ENCODE results near the gene AKIRIN2.
"Not testable (repeated sequence)": the region's sequence is repeated elsewhere in the genome, so short reads cannot be mapped to it uniquely, and the experiment has no call there.

Gene AKIRIN2

DNA sequence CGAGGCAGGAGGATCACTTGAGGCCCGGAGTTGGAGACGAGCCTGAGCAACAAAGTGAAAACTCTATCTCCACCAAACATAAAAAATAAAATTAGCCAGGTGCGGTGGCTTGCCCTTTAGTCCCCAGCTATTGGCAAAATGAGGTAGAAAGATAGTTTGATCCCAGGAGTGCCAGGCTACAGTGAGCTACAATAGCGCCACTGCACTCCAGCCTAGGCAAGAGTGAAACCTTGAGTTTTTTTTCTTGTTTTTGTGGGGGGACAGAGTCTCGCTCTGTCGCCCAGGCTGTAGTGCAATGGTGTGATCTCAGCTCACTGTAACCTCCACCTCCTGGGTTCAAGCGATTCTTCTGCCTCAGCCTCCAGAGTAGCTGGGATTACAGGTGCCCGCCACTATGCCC lies 14.1 kb downstream of the AKIRIN2 start:
- in situ Hi-C loops (cut with MboI; ENCODE audit: low sequenced_read_pairs): not testable (repeated sequence)

DNA sequence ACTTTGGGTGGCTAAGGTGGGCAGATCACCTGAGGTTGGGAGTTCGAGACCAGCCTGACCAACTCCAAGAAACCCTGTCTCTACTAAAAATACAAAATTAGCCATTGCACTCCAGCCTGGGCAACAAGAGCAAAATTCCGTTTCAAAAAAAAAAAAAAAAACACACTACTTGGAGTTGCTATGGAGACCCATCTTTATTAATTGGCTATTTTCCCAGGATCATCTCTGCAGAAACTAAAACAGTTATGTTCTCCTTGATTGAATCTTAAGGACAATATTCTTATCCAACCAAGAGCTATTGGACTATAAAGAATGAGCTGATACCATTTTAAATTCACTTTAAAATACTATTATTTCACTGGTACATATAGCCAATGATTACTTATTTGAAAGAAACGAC lies 14.7 kb downstream of the AKIRIN2 start:
- in situ Hi-C loops (cut with MboI; ENCODE audit: low sequenced_read_pairs): no loop called here

DNA sequence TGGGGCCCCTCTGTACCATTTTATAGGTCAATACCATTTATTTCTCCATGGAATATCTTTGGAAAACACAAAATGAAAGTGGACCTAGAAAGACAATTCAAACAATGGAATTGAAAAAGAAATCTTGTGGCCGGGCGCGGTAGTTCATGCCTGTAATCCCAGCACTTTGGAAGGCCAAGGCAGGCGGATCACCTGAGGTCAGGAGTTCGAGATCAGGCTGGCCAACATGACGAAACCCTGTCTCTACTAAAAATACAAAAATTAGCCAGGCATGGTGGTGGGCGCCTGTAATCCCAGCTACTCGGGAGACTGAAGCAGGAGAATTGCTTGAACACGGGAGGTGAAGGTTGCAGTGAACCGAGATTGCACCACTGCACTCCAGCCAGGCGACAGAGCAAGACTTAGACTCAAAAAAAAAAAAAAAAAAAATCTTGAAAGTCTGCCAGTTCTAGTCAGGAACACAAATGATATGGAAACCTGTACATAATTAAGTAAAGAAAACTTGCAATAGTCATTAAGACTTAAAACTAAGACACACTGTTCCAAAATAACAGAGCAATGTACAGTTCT lies 15.3 kb downstream of the AKIRIN2 start:
- in situ Hi-C loops (cut with MboI; ENCODE audit: low sequenced_read_pairs): not testable (repeated sequence)

DNA sequence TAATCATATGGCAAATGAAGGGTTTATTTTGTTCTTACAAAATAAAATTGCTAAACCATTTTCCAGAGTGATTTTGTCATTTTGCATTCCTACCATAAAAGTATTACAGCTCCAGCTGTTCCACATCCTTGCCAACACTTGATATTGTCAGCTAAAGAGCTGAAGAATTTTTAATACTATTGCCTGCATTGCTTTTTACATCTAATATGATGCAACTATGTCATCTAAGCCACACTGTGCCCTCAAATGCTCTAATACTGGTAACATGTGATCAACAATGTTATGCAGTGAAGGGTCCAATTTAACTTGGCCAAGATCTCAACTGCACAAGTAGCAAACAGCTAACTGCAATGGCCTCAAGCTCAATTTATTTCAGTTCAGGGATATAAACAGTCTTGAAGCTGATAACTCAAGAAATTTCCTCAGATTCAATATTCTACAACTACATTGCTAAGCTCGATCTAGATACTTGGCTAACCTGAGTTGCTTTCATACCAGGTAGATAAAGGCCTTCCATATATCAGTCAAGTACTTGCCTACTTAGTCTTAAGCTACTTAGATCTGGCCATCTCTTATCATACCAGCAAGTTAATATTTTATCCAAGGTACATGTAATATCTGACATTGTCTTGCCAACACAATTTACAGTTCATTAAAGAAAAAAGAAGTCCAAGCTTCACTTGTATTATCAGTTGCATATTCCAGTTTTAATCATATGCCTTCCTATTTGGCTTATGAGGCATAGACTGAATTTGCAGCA lies 17.0 kb downstream of the AKIRIN2 start:
- in situ Hi-C loops (cut with MboI; ENCODE audit: low sequenced_read_pairs): no loop called here

DNA sequence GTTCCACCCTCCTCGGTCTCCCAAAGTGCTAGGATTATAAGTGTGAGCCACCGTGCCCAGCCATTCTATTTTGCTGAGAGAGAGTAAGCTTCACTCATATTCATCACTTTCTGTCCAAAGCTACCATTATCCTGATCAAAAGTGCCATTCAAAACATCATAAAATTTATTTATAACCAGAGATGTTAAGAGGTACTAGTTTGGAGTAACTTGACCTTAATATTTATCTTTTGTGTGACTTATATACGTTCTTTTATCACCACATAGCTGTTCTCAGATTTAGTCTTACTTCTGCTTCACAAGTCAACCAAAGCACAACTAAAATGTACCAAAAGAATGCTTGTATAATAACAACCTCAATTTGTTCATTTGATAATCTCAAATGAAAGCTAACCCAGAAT lies 18.1 kb downstream of the AKIRIN2 start:
- in situ Hi-C loops (cut with MboI; ENCODE audit: low sequenced_read_pairs): no loop called here

DNA sequence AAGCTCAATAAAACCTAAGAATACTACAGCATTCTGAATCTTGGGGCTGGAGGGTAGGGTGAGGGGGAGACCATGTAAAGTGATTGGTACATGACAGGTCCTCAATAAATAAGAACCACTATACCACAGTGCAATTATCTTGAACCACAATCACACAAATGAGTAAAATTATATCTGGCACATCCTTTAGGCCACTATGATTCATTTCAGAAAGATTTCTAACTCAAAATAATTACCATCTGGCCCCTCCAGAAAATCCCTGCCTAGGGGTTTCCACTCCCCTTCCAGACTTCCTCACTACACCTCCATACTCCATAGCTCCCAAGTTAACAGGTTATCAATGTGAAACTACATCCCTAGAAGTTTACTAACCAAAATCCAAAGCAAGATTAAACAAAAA lies 19.7 kb downstream of the AKIRIN2 start:
- in situ Hi-C loops (cut with MboI; ENCODE audit: low sequenced_read_pairs): no loop called here

DNA sequence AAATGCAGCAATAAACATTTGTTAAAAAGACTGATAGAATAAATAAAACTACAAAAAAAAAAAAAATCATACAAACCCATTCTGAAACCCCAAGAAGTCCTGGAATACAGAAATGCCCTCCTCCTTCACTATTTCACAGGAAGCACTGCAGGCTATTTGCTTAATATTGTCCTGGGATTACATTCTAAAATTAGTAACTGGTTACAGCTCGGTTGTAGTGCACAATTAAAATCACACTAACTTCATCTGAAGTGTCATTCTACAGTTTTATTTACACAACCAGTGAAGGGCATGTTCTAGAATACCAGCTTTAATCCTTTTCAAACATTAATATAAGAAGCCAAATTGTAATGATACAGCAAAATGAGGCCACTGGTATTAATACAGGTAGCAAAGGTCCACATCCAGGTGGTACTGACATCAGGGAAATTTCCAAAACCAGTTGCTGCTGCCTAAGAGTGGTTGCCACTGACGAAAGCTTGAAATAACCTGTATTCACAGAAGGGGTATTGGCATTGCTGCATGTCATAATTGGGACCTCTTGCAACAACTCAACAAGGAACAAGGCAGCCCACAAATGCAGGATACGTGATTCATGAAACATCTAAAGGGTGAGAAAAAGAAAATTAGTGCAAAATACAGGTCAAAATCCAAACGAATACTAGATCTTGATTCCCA lies 26.9 kb downstream of the AKIRIN2 start:
- in situ Hi-C loops (cut with MboI; ENCODE audit: low sequenced_read_pairs): no loop called here

DNA sequence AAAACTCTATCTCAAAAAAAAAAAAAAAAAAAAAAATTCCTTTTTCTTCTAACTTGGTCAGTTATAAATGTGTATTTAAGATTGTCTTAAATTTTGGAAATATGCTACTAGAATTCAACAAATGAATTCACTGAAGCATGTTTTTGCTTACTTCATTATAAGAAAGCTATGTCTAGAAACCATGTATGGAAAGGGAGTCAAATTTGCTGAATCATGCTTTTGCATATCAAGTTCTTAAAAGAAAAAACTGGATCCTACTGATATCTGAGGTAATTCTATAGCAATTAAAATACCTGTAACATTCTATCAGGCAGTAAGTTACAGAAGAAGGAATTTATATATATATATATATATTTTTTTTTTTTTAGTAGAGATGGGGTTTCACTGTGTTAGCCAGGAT lies 27.7 kb downstream of the AKIRIN2 start:
- in situ Hi-C loops (cut with MboI; ENCODE audit: low sequenced_read_pairs): no loop called here

DNA sequence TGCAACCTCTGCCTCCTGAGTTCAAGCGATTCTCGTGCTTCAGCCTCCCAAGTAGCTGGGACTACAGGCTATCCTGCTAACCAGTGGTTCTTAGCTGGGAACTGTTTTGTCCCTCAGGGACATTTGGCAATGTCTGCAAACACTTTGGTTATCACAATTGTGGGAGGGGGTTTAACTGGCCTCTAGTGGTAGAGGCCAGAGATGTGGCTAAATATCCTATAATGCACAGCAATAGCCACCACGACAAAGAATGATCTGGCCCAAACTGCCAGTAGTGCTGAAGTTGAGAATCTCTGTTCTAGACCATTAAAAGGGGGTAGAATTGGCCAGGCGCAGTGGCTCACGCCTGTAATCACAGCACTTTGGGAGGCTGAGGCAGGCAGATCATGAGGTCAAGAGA lies 28.8 kb downstream of the AKIRIN2 start:
- in situ Hi-C loops (cut with MboI; ENCODE audit: low sequenced_read_pairs): no loop called here

DNA sequence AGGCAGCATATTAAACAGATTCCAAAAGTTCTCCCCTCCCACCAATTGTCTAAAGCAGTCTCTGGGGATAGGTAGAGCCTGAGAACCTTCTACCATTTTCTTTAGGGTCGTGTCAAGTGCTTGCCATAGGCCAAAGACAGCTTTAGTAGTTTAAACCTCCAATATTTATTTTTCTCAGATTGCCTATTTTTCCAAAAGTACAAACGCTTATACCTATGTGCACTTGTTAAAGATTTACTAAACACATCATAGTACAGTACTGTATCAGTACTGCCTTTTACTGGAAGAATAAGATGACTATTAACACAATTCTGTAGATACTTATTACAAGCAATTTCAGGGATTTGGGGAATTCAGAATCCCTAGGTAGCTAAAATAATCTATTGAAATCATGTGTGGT lies 29.4 kb downstream of the AKIRIN2 start:
- in situ Hi-C loops (cut with MboI; ENCODE audit: low sequenced_read_pairs): no loop called here

DNA sequence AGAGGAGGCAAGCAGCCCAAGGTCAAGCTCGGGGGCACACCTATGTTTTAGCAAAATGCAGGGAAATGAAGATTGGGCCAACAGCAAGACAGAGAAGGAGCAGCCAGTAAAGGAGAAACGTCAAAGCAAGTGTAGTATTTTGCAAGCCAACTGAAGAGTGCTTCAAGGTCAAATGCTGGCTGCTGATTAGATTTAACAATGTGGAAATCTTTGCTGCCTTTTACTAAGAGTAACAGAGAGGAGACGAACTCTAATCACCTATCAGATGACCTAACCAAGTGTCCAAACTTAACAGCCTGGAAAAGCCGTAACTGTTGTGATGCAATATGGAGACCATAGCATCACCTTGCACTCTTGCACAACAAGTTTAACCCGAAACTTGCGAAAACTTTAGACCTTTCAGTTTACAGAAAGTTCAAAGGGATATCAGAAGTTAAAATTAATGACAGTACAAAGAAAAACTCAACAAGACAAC lies 30.4 kb downstream of the AKIRIN2 start:
- in situ Hi-C loops (cut with MboI; ENCODE audit: low sequenced_read_pairs): no loop called here

DNA sequence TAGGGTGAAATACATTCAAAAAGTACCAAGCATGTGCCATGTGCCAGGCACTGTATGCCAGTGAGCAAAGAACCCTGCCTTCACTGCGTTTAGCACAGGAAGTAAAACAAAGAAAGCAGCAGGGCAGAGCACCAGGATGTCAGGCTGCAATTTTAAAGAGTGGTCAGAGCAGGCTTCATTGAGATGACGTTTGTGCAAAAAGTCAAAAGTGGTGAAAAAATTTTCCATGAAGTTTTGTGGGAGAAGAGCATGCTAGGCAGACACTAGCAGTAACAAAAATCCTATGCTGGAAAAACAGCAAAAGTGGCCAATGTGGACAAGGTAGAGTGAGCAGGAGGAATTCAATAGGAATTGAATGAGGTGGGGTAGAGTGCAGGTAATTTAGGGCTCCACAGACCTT lies 31.3 kb downstream of the AKIRIN2 start:
- in situ Hi-C loops (cut with MboI; ENCODE audit: low sequenced_read_pairs): no loop called here

DNA sequence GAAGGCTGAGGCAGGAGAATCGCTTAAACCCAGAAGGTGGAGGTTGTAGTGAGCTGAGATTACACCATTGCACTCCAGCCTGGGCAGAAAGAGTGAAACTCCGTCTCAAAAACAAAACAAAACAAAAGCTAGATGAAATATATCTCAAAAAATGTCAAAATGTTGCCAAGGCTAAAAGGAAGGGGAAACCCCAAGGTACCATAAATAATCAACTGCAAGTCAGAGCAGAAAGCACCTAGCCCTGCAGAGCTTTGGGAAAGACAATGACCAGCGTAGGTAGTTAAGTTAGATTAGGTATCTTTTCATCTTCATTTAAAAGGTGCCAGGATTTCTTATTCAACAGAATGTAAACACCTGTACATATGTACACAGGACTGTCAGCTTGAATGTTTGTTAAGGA lies 33.0 kb downstream of the AKIRIN2 start:
- in situ Hi-C loops (cut with MboI; ENCODE audit: low sequenced_read_pairs): no loop called here

DNA sequence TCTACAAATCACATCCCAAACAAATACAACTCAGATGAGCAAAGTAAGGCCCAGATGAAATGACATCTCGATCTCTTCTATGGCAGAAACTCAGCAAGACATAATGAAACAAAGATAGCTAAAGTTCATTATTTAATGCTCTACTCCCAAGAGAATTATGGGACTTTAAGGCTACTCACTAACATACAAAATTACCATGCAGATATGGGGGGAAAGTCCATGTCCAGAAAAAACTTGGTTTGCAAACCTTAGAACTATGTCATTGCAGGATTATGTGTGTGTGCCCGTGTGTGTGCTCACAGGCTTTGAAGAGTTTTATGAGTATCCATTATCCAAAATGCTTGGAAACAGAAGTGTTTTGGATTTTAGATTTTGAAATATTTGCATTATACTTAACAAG lies 34.0 kb downstream of the AKIRIN2 start:
- in situ Hi-C loops (cut with MboI; ENCODE audit: low sequenced_read_pairs): no loop called here

DNA sequence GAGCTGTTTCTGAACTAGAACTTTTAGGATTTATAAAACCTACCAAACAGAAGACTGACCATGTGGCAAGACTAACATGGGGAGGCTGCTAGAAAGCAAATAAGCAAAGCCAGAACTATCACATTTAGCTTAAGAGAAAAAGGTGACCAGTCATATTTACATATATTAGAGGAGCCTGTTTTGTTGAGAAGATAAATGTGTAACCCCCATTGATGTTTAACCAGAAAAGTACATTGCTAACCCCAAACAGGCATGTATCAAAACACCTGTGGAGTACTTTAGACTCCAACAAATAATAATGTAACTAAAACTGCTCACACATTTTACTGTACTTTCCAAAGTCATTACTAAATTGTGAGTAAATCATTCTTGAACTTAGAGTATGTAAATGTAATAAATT lies 35.0 kb downstream of the AKIRIN2 start:
- in situ Hi-C loops (cut with MboI; ENCODE audit: low sequenced_read_pairs): no loop called here

DNA sequence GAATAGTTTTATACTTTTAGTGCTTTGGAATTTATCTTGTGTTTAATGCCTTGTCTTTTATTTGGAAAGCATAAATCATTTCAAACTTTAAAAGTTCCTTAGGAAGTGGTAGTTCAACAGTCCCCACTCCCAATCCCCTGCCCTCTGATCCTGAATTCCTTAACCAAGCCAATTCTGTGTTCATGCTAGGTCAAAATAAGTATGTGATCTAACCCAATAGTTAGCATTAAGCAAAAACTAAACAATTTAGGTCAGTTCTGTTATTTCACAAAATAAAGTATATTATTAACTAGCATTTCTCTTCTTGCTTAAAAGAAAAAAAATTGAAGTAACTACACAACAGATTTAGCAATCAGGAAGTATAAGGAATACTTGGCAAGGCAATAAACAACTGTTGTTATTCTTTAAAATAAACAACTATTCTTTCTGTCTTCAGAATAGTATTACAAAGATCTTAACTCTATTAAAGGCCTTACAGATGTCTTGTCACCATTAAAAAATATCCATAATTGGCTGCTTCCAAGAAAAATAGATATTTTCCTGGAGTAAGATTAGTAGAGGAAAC lies 37.0 kb downstream of the AKIRIN2 start:
- in situ Hi-C loops (cut with MboI; ENCODE audit: low sequenced_read_pairs): no loop called here

DNA sequence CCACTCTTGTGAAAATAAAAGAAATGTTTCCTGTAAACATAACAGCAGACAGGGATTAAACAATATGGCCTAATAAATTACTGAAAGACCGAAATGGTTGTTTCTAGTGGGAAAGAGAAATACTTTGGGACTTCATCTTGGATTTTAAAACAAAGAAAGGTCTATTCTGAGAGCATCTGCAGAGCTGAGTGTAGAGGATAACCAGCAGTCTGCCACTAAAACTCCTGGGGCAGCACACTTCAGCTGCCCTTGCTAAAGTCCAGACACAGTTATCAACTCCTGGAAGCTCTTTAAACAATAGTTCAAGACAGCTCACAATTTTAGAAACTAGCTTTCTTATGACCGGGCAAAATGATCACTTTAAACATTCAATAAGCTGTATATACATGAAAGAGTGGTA lies 38.6 kb downstream of the AKIRIN2 start:
- in situ Hi-C loops (cut with MboI; ENCODE audit: low sequenced_read_pairs): no loop called here

DNA sequence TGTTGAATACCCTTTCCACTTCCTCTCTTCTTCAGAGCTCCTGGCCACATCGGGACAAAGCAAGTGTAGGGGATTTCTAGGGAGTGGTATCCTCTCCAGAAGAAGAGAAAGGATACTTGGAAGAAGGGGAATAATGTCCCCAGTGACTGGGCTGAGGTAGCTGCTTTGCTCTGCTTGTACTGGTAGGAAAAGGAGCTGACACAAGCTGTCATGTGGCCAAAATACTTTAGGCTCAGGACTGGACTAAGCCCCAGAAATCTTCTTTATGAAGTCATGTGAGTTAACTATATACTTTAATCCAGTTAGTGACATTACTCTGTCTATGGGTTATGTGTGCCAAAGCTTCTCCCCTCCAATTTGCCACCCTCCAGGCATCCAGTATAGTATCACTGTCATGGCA lies 40.5 kb downstream of the AKIRIN2 start:
- in situ Hi-C loops (cut with MboI; ENCODE audit: low sequenced_read_pairs): no loop called here

DNA sequence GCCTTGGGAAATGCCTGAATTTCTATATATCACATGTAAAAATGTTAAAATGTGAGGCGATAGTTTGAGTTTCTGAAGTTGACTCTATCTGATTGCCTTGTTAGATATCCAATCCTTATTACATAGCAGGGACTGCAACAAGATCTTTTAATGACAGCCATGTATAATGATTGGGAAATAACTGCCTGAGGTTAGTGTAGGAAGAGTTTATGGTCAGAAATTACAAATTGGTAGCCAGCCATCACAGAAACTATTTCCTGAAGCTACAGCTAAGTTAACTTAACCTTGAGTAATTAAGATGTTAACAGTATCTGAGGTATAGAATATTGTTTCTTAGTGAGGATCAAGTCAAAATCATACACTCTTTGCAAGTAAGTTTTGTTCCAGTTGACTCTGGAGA lies 41.0 kb downstream of the AKIRIN2 start:
- in situ Hi-C loops (cut with MboI; ENCODE audit: low sequenced_read_pairs): no loop called here

DNA sequence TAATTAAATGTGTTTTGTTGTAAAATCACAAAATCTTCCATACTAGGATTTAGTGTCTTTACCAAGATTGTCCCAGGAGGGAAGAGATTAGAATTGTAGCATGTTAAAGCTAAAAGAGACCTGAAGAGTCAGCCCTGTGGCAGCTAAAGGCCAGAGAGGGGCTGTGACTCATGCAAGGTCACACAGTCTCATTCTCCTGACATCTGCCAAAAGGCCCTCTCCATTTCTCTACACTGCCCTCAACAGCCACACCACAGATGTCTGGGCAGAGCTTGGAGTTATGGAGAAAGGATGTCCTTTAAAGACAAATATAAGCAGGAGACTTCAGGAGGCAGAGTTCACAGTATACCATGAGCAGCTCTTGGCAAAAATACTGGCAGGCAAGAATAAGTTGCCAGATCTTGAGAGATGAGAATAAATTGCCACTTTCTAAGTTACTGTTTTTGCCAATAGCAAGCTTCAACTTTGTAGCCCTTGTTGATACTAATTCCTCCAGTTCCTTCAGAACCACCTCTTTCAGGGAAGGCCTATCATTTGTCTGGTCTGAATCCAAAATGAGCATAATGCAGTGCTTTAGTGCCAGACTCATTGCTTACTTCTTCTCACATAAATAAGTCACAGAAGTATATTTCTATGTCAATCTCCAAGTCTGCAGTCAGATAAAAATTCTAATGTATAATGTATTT lies 41.7 kb downstream of the AKIRIN2 start:
- in situ Hi-C loops (cut with MboI; ENCODE audit: low sequenced_read_pairs): no loop called here

DNA sequence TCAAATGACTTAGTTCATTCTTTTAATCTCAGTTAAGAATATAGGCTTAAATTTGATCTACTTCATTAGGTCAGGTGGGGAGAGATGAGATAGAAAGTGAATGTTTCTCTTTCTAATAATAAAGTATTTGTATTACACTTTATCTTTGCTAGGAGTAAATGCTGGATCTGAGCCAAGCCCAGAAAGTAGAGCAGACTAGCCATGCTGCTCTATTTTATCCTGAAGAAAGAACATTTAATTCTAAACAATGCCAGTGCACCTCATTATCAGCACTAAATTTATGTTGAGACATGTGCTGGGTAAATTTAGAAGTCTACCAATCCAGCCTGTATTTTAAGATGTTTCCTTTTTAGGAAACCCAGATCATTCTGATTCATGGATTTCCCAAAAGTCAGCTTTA lies 43.5 kb downstream of the AKIRIN2 start:
- in situ Hi-C loops (cut with MboI; ENCODE audit: low sequenced_read_pairs): no loop called here
